ENCODE results near the gene FES.

The FES gene

DNA sequence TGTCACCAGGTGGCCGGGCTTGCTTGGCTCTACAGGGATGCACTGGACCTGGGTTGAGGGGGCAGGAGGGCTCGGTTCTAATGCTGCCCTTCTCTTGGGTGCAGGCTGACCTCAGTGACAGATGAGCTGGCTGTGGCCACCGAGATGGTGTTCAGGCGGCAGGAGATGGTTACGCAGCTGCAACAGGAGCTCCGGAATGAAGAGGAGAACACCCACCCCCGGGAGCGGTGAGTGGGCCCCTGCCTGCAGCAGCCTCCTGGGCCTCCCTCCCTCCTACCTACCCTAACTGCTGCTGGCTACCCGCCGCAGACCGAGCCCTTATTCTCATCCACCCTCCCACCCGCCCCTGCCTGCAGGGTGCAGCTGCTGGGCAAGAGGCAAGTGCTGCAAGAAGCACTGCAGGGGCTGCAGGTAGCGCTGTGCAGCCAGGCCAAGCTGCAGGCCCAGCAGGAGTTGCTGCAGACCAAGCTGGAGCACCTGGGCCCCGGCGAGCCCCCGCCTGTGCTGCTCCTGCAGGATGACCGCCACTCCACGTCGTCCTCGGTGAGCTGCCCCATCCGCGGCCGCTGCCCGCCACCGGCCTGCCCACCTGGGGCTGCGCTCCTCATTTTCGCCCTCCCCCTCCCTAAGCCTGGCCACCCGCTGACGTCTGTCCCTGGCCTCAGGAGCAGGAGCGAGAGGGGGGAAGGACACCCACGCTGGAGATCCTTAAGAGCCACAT lies 5.6 kb downstream of the FES start:
- no peak for DNase-seq (ENCODE audit: low spot score)

DNA sequence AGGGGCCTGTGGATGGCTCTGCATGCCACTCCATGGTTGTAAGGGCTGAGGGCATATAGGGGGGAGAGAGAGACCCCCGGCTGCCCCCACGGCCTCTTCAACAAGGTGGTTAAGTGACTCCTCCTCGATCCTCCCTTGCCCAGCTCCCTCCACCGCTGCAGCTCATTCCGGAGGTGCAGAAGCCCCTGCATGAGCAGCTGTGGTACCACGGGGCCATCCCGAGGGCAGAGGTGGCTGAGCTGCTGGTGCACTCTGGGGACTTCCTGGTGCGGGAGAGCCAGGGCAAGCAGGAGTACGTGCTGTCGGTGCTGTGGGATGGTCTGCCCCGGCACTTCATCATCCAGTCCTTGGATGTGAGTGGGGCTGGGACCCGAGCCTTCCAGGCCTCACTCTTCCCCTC lies 6.5 kb downstream of the FES start:
- no peak for DNase-seq (ENCODE audit: low spot score)
- TF ChIP-seq, protein P1, sequence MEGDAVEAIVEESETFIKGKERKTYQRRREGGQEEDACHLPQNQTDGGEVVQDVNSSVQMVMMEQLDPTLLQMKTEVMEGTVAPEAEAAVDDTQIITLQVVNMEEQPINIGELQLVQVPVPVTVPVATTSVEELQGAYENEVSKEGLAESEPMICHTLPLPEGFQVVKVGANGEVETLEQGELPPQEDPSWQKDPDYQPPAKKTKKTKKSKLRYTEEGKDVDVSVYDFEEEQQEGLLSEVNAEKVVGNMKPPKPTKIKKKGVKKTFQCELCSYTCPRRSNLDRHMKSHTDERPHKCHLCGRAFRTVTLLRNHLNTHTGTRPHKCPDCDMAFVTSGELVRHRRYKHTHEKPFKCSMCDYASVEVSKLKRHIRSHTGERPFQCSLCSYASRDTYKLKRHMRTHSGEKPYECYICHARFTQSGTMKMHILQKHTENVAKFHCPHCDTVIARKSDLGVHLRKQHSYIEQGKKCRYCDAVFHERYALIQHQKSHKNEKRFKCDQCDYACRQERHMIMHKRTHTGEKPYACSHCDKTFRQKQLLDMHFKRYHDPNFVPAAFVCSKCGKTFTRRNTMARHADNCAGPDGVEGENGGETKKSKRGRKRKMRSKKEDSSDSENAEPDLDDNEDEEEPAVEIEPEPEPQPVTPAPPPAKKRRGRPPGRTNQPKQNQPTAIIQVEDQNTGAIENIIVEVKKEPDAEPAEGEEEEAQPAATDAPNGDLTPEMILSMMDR (IDR thresholded peaks at IDR 0.05; ENCODE audit: extremely low read depth, missing control alignments), result no peak

More for the DNA sequence above, 5.6 kb downstream of the FES start:
- TF ChIP-seq, protein P1 (IDR thresholded peaks at IDR 0.05; ENCODE audit: extremely low read depth, missing control alignments), result no peak

DNA sequence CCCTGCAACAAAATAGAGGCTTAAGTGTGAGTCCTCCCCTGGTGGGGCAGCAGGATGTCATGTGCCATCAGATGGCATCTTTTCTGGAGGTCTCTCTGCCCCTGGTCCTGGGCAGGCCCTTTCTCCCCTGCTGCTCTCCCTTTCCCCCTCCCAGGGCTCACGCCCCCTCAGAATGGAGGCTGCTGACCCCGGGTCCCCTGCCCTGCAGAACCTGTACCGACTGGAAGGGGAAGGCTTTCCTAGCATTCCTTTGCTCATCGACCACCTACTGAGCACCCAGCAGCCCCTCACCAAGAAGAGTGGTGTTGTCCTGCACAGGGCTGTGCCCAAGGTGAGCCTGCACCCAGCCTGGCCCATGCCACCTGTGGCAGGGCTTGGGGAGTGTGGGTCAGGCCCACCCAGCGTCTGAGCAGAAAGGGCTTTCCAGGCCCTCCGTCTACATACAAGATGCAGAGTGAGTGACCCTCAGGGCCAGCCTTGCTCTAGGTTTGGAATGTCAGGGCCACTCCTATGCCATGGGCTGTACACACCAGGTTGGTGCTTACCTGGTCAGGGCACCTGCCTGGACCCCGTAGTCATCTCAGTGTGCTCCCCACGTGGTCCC lies 7.1 kb downstream of the FES start:
- DNase-seq (ENCODE audit: low spot score), result no peak
- TF ChIP-seq, protein P1 (IDR thresholded peaks at IDR 0.05; ENCODE audit: extremely low read depth, missing control alignments), result no peak

DNA sequence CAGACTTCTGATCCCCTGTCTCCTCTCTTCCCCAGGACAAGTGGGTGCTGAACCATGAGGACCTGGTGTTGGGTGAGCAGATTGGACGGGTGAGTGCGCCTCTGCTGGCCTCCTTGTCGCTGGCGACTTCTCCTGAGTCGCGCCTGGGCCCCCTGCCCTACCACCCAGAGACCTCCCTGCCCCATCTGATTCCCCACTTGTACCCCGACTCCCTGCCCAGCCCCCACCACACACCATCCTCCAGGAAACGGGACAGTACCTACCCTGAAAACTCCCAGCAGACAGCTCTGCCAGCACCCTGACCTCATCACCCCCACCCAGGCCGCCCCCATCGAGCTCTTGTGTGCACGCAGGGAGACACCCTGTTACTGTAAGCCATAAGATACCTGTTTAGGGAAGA lies 7.7 kb downstream of the FES start:
- DNase-seq (ENCODE audit: low spot score), result no peak
- TF ChIP-seq, protein P1 (IDR thresholded peaks at IDR 0.05; ENCODE audit: extremely low read depth, missing control alignments), result no peak

DNA sequence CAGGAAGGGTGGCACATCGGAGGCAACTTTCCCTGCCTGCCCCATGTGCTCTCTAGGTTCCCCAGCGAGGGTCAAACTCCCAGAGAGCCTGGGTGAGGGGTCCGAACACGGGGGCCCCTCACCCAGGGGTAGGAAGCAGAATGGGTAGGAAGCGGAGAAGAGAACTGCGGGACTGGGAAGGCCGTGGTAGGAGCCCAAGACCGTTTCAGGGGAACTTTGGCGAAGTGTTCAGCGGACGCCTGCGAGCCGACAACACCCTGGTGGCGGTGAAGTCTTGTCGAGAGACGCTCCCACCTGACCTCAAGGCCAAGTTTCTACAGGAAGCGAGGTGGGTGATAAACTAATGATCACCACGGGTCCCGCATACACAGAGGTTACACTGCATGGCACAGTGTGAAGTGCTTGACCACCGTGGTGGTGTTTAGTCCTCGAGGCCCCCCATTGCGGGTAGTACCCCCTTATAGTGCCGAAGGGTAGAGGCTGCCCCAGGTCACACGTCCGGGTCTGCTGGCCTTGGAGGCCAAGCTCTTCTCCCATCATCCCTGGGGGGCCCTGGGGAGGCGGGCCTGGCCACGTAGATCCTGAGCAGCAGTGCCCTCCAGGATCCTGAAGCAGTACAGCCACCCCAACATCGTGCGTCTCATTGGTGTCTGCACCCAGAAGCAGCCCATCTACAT lies 8.3 kb downstream of the FES start:
- no peak for DNase-seq (ENCODE audit: low spot score)

DNA sequence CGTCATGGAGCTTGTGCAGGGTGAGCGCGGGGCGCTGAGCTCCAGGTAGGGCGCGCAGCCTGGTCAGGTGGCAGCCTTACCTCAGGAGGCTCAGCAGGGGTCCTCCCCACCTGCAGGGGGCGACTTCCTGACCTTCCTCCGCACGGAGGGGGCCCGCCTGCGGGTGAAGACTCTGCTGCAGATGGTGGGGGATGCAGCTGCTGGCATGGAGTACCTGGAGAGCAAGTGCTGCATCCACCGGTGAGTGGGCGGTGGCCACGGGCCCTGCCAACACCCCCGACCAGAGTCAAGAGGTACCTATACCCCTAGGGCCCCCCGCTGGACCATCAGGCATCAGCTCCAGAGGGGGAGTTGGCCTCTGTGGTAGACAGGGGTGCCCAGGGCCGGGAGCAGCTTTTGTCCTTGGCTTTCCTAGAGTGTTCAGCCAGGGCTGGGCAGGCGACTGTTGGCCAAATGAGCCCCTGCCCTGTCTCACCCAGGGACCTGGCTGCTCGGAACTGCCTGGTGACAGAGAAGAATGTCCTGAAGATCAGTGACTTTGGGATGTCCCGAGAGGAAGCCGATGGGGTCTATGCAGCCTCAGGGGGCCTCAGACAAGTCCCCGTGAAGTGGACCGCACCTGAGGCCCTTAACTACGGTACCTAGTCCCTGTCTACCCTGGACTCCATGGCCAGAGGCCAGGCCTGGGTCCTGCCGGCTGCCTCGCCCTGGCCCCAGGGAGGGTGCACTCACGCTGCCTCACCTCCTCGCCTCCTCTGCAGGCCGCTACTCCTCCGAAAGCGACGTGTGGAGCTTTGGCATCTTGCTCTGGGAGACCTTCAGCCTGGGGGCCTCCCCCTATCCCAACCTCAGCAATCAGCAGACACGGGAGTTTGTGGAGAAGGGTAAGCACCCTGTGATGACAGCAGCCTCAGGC lies 9.1 kb downstream of the FES start:
- no peak for DNase-seq (ENCODE audit: low spot score)
- TF ChIP-seq, protein P1 (IDR thresholded peaks at IDR 0.05; ENCODE audit: extremely low read depth, missing control alignments), result no peak

More for the DNA sequence above, 8.3 kb downstream of the FES start:
- TF ChIP-seq, protein P1 (IDR thresholded peaks at IDR 0.05; ENCODE audit: extremely low read depth, missing control alignments), result no peak
